K562 (cell line): ENCODE measurements around the gene PTPN1. TPM values are rescaled to one million over a fixed set of nuclear protein-coding genes. Genes with fewer than 3 reads are reported as not detected.
A peak's percentile ranks its signal among the peaks of the same experiment; 100 is the strongest.

Experiments
- BCLAF1 ChIP-seq, 2 experiments: fragments of 450-650 bp in 1 of 2; IDR thresholded peaks; 2 replicates each; pipeline ENCODE4 v1.6.1; 2011 to 2017; ENCODE audit warnings: low read depth in 2 of 2, antibody characterized with exemption in 1 of 2, borderline replicate concordance in 1 of 2, low read length in 1 of 2, mild to moderate bottlenecking in 1 of 2, mixed read lengths in 1 of 2; ENCODE audit not compliant: control insufficient read depth in 1 of 2
- CTCF ChIP-seq, 3 experiments: IDR thresholded peaks in 2 of 3; conservative IDR thresholded peaks in 1 of 3; 2 replicates each; pipeline ENCODE4 v1.5.1; 2011 to 2012; ENCODE audit warnings: low read length in 3 of 3, mild to moderate bottlenecking in 3 of 3, control low read depth in 2 of 3, improper control_type of control experiment in 1 of 3, inconsistent platforms in 1 of 3, low read depth in 1 of 3, mixed read lengths in 1 of 3, moderate library complexity in 1 of 3; ENCODE audit not compliant: insufficient read depth in 2 of 3
- CXXC5 ChIP-seq: fragments of 250-450 bp; sonication (Bioruptor Pico); IDR thresholded peaks from 2 replicates; pipeline ENCODE4 v1.8.0; 2022; ENCODE audit warnings: inconsistent platforms, mild to moderate bottlenecking, moderate library complexity
- EP300 ChIP-seq: IDR thresholded peaks from 2 replicates; pipeline ENCODE4 v1.6.1; 2012; ENCODE audit warnings: low read length, improper control_type of control experiment
- HDAC6 ChIP-seq: IDR thresholded peaks from 2 replicates; pipeline ENCODE4 v1.6.1; 2012; ENCODE audit warnings: low read depth, mild to moderate bottlenecking, control low read depth, inconsistent platforms, low read length, moderate library complexity
- MAZ ChIP-seq, 2 experiments: fragments of 450-650 bp in 1 of 2; sonication (generic) in 1 of 2; formaldehyde crosslinking; IDR thresholded peaks in 1 of 2; conservative IDR thresholded peaks in 1 of 2; 2 replicates each; pipeline versions ENCODE4 v1.4.0 to v1.5.0; 2020; ENCODE audit warnings: mild to moderate bottlenecking in 1 of 2, missing genetic modification reagents in 1 of 2
- MTA3 ChIP-seq: fragments of 450-650 bp; formaldehyde crosslinking; IDR thresholded peaks from 2 replicates; pipeline ENCODE4 v1.6.1; 2017; ENCODE audit warnings: mild to moderate bottlenecking, borderline replicate concordance
- NR1H2 ChIP-seq: sonication (generic); formaldehyde crosslinking; IDR thresholded peaks from 2 replicates; pipeline ENCODE4 v1.4.0; 2020; ENCODE audit warnings: mild to moderate bottlenecking, missing genetic modification reagents
- PTTG1 ChIP-seq: fragments of 450-650 bp; IDR thresholded peaks from 2 replicates; pipeline ENCODE4 v1.6.1; 2016; ENCODE audit warnings: low read depth, mild to moderate bottlenecking, missing genetic modification characterization, missing compliant biosample characterization
- SREBF2 ChIP-seq: sonication (generic); formaldehyde crosslinking; IDR thresholded peaks from 2 replicates; pipeline ENCODE4 v1.4.0; 2020; ENCODE audit warnings: mild to moderate bottlenecking, missing genetic modification reagents
- TRIM25 ChIP-seq: fragments of 450-650 bp; IDR thresholded peaks from 2 replicates; pipeline ENCODE4 v1.7.0; 2016; ENCODE audit warnings: borderline replicate concordance
- ZHX1 ChIP-seq: fragments of 150-350 bp; conservative IDR thresholded peaks from 2 replicates; pipeline ENCODE4 v1.6.1; 2014; ENCODE audit warnings: low read length
- ZNF3 ChIP-seq: fragments of 250-450 bp; sonication (Bioruptor Pico); IDR thresholded peaks from 2 replicates; pipeline ENCODE4 v1.5.0; 2021; ENCODE audit warnings: mild to moderate bottlenecking, moderate library complexity
- ZNF449 ChIP-seq: fragments of 250-450 bp; sonication (Bioruptor Pico); IDR thresholded peaks from 2 replicates; pipeline ENCODE4 v1.8.0; 2022; ENCODE audit warnings: moderate library complexity, mild to moderate bottlenecking, inconsistent platforms
- polyA plus RNA-seq, 8 experiments: library from polyadenylated mRNA; depleted of rRNA in 4 of 8; stranded (reverse) in 5 of 8; unstranded in 3 of 8; fragments of >200 nt; fragmentation: Nextera tagmentation in 2 of 8; fragmentation: Illumina TruSeq in 1 of 8; extraction: Ambion mirVana in 2 of 8; extraction: Trizol in 1 of 8; gene quantifications; 2 replicates each; pipeline versions ENCODE4 v1.2.1 to v1.2.3, GENCODE V29; 2011 to 2014; ENCODE audit warnings: inconsistent platforms in 1 of 8, missing spikeins in 1 of 8
- total RNA-seq, 7 experiments: library from RNA; depleted of rRNA in 6 of 7; stranded (reverse); fragments of >200 nt in 6 of 7; fragmentation: Illumina TruSeq in 2 of 7; extraction: Trizol in 2 of 7; gene quantifications; 2 replicates each; pipeline versions ENCODE4 v1.2.1 to v1.2.3, GENCODE V29; 2011 to 2021; ENCODE audit warnings: low replicate concordance in 1 of 7

PTPN1 gene
- total and polyA plus RNA-seq, 9 of the 15 experiments (the other 6 are each of a cell fraction or from before 2014, with no cell fraction given): 11.0 to 85.3 (median 54.0) TPM

GRCh38 chr20:50482396-50482981 is 27.7 kb upstream of the PTPN1 start (continued):
- TF ChIP-seq SREBF2 (CRISPR knock-in tag) (no peak), ZNF449 (peak; percentile 14; the same call in 1 of the 2 replicates), MAZ (CRISPR knock-in tag; conservative IDR thresholded peaks at IDR 0.05 in 1 of 2, IDR thresholded peaks at IDR 0.05 in 1 of 2) (peak; percentile 28 to 35; a peak in 2 of 4 replicates), CXXC5 (peak; percentile 70), NR1H2 (CRISPR knock-in tag) (no peak), PTTG1 (tag) (peak; percentile 84), HDAC6 (no peak), BCLAF1 (IDR thresholded peaks at IDR 0.05; ENCODE audit: borderline replicate concordance in 1 of 2, control insufficient read depth in 1 of 2, low read depth in 2 of 2, low read length in 1 of 2) (no peak), CTCF (IDR thresholded peaks at IDR 0.05 in 2 of 3, conservative IDR thresholded peaks at IDR 0.05 in 1 of 3; ENCODE audit: insufficient read depth in 2 of 3, low read depth in 1 of 3, low read length in 3 of 3) (no peak), TRIM25 (no peak), ZNF3 (CRISPR knock-in tag) (no peak), EP300 (peak; percentile 95), MTA3 (0 out of 2 replicates have a peak, but pooled peaks have one; percentile 21), ZHX1 (no peak; the same call in 1 of the 2 replicates)
